ENCODE data around the gene CCDC82.

Gene CCDC82

GRCh38 chr11:96322775-96323641 is 66.7 kb downstream of the CCDC82 start:
- Histone ChIP-seq H4K91ac (ENCODE audit: low read depth, low read length, poor library complexity) (no peak overlapping the region), H2AK5ac (ENCODE audit: low read depth, low read length) (no peak overlapping the region), H3K9me3 (replicated peaks in 1 of 2; ENCODE audit: control insufficient read depth in 2 of 2, insufficient read depth in 1 of 2, low read depth in 1 of 2, low read length in 2 of 2) (peaks cover 0 to 19% of the 10 kb centered on the region in 2 donors), H2AFZ (ENCODE audit: low read length) (no peak overlapping the region), H3K27me3 (ENCODE audit: control insufficient read depth in 3 of 3, insufficient read depth in 3 of 3, low read depth in 1 of 3, low read length in 3 of 3) (no peaks in the 10 kb centered on the region), H3K9ac (ENCODE audit: low read depth, low read length, poor library complexity) (no peak overlapping the region), H3K4me3 (ENCODE audit: low read length in 2 of 2) (no peak overlapping the region), H4K8ac (ENCODE audit: low read depth, low read length) (no peak overlapping the region), H3K27ac (replicated peaks; ENCODE audit: low read length) (no peak overlapping the region), H3K4me1 (ENCODE audit: control insufficient read depth in 2 of 2, insufficient read depth in 1 of 2, low read depth in 1 of 2, low read length in 2 of 2) (peaks cover 6 to 18% of the 10 kb centered on the region in 2 donors), H3K23ac (ENCODE audit: low read depth, low read length, poor library complexity) (no peak overlapping the region), H3K4ac (ENCODE audit: low read length) (no peak overlapping the region), H2BK12ac (ENCODE audit: low read length) (no peak overlapping the region), H3K18ac (ENCODE audit: low read length) (no peak overlapping the region), H3K14ac (ENCODE audit: low read length) (no peak overlapping the region), H3K36me3 (replicated peaks in 1 of 2; ENCODE audit: control insufficient read depth in 2 of 2, insufficient read depth in 2 of 2, low read length in 2 of 2) (peaks cover 0 to 12% of the 10 kb centered on the region in 2 donors), H3K4me2 (ENCODE audit: insufficient read depth, low read length, poor library complexity, severe bottlenecking) (no peak overlapping the region), H3K79me1 (ENCODE audit: low read depth, low read length) (no peaks in the 10 kb centered on the region), H2BK120ac (ENCODE audit: low read depth, low read length) (no peak overlapping the region), H2BK5ac (ENCODE audit: low read length) (no peak overlapping the region), H2BK15ac (ENCODE audit: low read length) (no peak overlapping the region)
- no CpG with 5 or more reads among the region's 10 CpGs for WGBS, 2 donors (ENCODE audit: extremely low coverage in 2 of 2, insufficient read length in 2 of 2, insufficient replicate concordance in 1 of 2)
- DNase-seq (ENCODE audit: low spot score): no peak

GRCh38 chr11:96321091-96321490 is 68.6 kb downstream of the CCDC82 start:
- H3K4me2 ChIP-seq (ENCODE audit: insufficient read depth, low read length, poor library complexity, severe bottlenecking): no peak overlapping the region
- H3K9me3 ChIP-seq (replicated peaks in 1 of 2; ENCODE audit: control insufficient read depth in 2 of 2, insufficient read depth in 1 of 2, low read depth in 1 of 2, low read length in 2 of 2): peaks cover 0 to 19% of the 10 kb centered on the region in 2 donors
- H2BK12ac ChIP-seq (ENCODE audit: low read length): no peak overlapping the region
- H3K27me3 ChIP-seq (ENCODE audit: control insufficient read depth in 3 of 3, insufficient read depth in 3 of 3, low read depth in 1 of 3, low read length in 3 of 3): no peaks in the 10 kb centered on the region
- H3K27ac ChIP-seq (replicated peaks; ENCODE audit: low read length): no peak overlapping the region
- H2AK5ac ChIP-seq (ENCODE audit: low read depth, low read length): no peak overlapping the region
- no peak overlapping the region for H2BK5ac ChIP-seq (ENCODE audit: low read length)
- no peak overlapping the region for H2AFZ ChIP-seq (ENCODE audit: low read length)
- WGBS, 2 donors (ENCODE audit: extremely low coverage in 2 of 2, insufficient read length in 2 of 2, insufficient replicate concordance in 1 of 2): no CpG with 5 or more reads among the region's 5 CpGs
- no peak overlapping the region for H4K8ac ChIP-seq (ENCODE audit: low read depth, low read length)
- no peak for DNase-seq (ENCODE audit: low spot score)
- H3K4me3 ChIP-seq (ENCODE audit: low read length in 2 of 2): no peak overlapping the region
- no peak overlapping the region for H4K91ac ChIP-seq (ENCODE audit: low read depth, low read length, poor library complexity)
- H3K18ac ChIP-seq (ENCODE audit: low read length): no peak overlapping the region
- H2BK15ac ChIP-seq (ENCODE audit: low read length): no peak overlapping the region
- peaks cover 0 to 20% of the 10 kb centered on the region in 2 donors for H3K36me3 ChIP-seq (replicated peaks in 1 of 2; ENCODE audit: control insufficient read depth in 2 of 2, insufficient read depth in 2 of 2, low read length in 2 of 2)
- no peaks in the 10 kb centered on the region for H3K79me1 ChIP-seq (ENCODE audit: low read depth, low read length)
- no peak overlapping the region for H2BK120ac ChIP-seq (ENCODE audit: low read depth, low read length)
- H3K23ac ChIP-seq (ENCODE audit: low read depth, low read length, poor library complexity): no peak overlapping the region
- H3K14ac ChIP-seq (ENCODE audit: low read length): no peak overlapping the region
- H3K4ac ChIP-seq (ENCODE audit: low read length): no peak overlapping the region
- H3K4me1 ChIP-seq (ENCODE audit: control insufficient read depth in 2 of 2, insufficient read depth in 1 of 2, low read depth in 1 of 2, low read length in 2 of 2): peaks cover 6 to 13% of the 10 kb centered on the region in 2 donors
- no peak overlapping the region for H3K9ac ChIP-seq (ENCODE audit: low read depth, low read length, poor library complexity)

- Histone ChIP-seq H2BK12ac (ENCODE audit: low read length) (no peak overlapping the region), H3K4me3 (ENCODE audit: low read length in 2 of 2) (no peak overlapping the region), H2BK120ac (ENCODE audit: low read depth, low read length) (no peak overlapping the region), H4K8ac (ENCODE audit: low read depth, low read length) (no peak overlapping the region), H3K79me1 (ENCODE audit: low read depth, low read length) (no peaks in the 10 kb centered on the region), H3K4me2 (ENCODE audit: insufficient read depth, low read length, poor library complexity, severe bottlenecking) (no peak overlapping the region), H4K91ac (ENCODE audit: low read depth, low read length, poor library complexity) (no peak overlapping the region), H3K36me3 (replicated peaks in 1 of 2; ENCODE audit: control insufficient read depth in 2 of 2, insufficient read depth in 2 of 2, low read length in 2 of 2) (peaks cover 0 to 20% of the 10 kb centered on the region in 2 donors), H3K27ac (replicated peaks; ENCODE audit: low read length) (no peak overlapping the region), H3K4ac (ENCODE audit: low read length) (no peak overlapping the region), H3K23ac (ENCODE audit: low read depth, low read length, poor library complexity) (no peak overlapping the region), H3K27me3 (ENCODE audit: control insufficient read depth in 3 of 3, insufficient read depth in 3 of 3, low read depth in 1 of 3, low read length in 3 of 3) (no peaks in the 10 kb centered on the region), H3K9ac (ENCODE audit: low read depth, low read length, poor library complexity) (no peak overlapping the region), H3K18ac (ENCODE audit: low read length) (no peak overlapping the region), H3K4me1 (ENCODE audit: control insufficient read depth in 2 of 2, insufficient read depth in 1 of 2, low read depth in 1 of 2, low read length in 2 of 2) (peaks cover 4 to 8% of the 10 kb centered on the region in 2 donors), H3K14ac (ENCODE audit: low read length) (no peak overlapping the region), H2BK15ac (ENCODE audit: low read length) (no peak overlapping the region), H3K9me3 (replicated peaks in 1 of 2; ENCODE audit: control insufficient read depth in 2 of 2, insufficient read depth in 1 of 2, low read depth in 1 of 2, low read length in 2 of 2) (peaks cover 0 to 19% of the 10 kb centered on the region in 2 donors), H2AFZ (ENCODE audit: low read length) (no peak overlapping the region), H2AK5ac (ENCODE audit: low read depth, low read length) (no peak overlapping the region), H2BK5ac (ENCODE audit: low read length) (no peak overlapping the region)
- WGBS, 2 donors (ENCODE audit: extremely low coverage in 2 of 2, insufficient read length in 2 of 2, insufficient replicate concordance in 1 of 2): no CpG with 5 or more reads among the region's 2 CpGs
- DNase-seq (ENCODE audit: low spot score): no peak
Observed at GRCh38 chr11:96319898-96320656, 69.6 kb downstream of the CCDC82 start.

- H3K27ac ChIP-seq (replicated peaks; ENCODE audit: low read length): no peak overlapping the region
- H4K8ac ChIP-seq (ENCODE audit: low read depth, low read length): no peak overlapping the region
- no peak overlapping the region for H2AFZ ChIP-seq (ENCODE audit: low read length)
- H2BK15ac ChIP-seq (ENCODE audit: low read length): no peak overlapping the region
- no peaks in the 10 kb centered on the region for H3K27me3 ChIP-seq (ENCODE audit: control insufficient read depth in 3 of 3, insufficient read depth in 3 of 3, low read depth in 1 of 3, low read length in 3 of 3)
- H3K9ac ChIP-seq (ENCODE audit: low read depth, low read length, poor library complexity): no peak overlapping the region
- H3K9me3 ChIP-seq (replicated peaks in 1 of 2; ENCODE audit: control insufficient read depth in 2 of 2, insufficient read depth in 1 of 2, low read depth in 1 of 2, low read length in 2 of 2): peaks cover 0 to 17% of the 10 kb centered on the region in 2 donors
- no peak overlapping the region for H3K23ac ChIP-seq (ENCODE audit: low read depth, low read length, poor library complexity)
- H3K4ac ChIP-seq (ENCODE audit: low read length): no peak overlapping the region
- peaks cover 2 to 6% of the 10 kb centered on the region in 2 donors for H3K4me1 ChIP-seq (ENCODE audit: control insufficient read depth in 2 of 2, insufficient read depth in 1 of 2, low read depth in 1 of 2, low read length in 2 of 2)
- no peak overlapping the region for H2BK120ac ChIP-seq (ENCODE audit: low read depth, low read length)
- H3K14ac ChIP-seq (ENCODE audit: low read length): no peak overlapping the region
- H3K36me3 ChIP-seq (replicated peaks in 1 of 2; ENCODE audit: control insufficient read depth in 2 of 2, insufficient read depth in 2 of 2, low read length in 2 of 2): peaks cover 0 to 20% of the 10 kb centered on the region in 2 donors
- H3K4me3 ChIP-seq (ENCODE audit: low read length in 2 of 2): no peak overlapping the region
- no CpG with 5 or more reads among the region's 3 CpGs for WGBS, 2 donors (ENCODE audit: extremely low coverage in 2 of 2, insufficient read length in 2 of 2, insufficient replicate concordance in 1 of 2)
- H3K79me1 ChIP-seq (ENCODE audit: low read depth, low read length): no peaks in the 10 kb centered on the region
- H4K91ac ChIP-seq (ENCODE audit: low read depth, low read length, poor library complexity): no peak overlapping the region
- no peak overlapping the region for H2AK5ac ChIP-seq (ENCODE audit: low read depth, low read length)
- no peak overlapping the region for H3K4me2 ChIP-seq (ENCODE audit: insufficient read depth, low read length, poor library complexity, severe bottlenecking)
- DNase-seq (ENCODE audit: low spot score): no peak
- no peak overlapping the region for H3K18ac ChIP-seq (ENCODE audit: low read length)
- no peak overlapping the region for H2BK5ac ChIP-seq (ENCODE audit: low read length)
- no peak overlapping the region for H2BK12ac ChIP-seq (ENCODE audit: low read length)
Observed at GRCh38 chr11:96318850-96319249, 70.9 kb downstream of the CCDC82 start.
